ENCODE data around the gene TCL1B.
"Not testable (repeated sequence)": the region's sequence is repeated elsewhere in the genome, so short reads cannot be mapped to it uniquely, and the experiment has no call there.

Gene TCL1B, protein sequence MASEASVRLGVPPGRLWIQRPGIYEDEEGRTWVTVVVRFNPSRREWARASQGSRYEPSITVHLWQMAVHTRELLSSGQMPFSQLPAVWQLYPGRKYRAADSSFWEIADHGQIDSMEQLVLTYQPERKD

DNA sequence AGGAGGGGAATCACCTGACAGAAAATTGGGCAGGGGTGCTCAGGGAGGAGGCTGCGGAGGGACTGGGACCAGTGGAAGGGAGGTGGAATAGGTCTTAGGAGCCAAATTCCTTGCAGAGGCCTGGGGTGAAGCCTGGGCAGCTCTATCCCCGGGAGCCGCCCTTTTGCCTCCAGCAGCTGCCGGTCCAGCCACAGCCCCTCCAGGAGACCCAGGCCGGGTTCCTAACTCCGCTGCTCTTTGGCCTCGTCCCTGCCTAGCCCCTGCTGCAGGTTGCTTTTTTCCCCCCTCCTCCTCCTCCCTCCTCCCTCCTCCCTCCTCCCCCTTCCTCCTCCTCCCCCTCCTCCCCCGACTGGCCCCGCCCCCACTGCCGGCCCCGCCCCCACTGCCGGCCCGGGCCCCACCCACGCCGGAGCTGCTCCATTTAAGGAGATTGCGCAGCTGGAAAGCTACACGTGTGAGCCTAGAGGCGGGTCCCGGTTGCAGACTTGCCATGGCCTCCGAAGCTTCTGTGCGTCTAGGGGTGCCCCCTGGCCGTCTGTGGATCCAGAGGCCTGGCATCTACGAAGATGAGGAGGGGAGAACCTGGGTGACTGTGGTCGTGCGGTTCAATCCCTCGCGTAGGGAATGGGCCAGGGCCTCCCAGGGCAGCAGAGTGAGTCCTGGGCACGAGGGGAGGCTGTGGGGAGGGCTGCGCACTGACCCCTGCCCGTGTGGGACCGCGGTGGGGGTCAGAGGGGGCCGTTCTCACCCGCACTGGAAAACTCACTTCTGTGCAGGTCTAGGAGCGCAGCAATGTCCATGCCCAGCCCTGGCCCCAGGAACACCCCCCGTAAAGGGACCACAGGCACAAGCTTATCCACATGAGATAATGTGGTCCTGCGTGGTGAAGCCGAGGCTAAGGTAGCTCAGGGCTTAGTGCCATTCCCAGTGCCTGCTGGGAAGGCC lies at the start of gene TCL1B:
TCL1B (plus strand) TSS at position 449 of the 945 bp plus-strand sequence; CDS start at position 491, 42 bp downstream.
- no peak for DNase-seq (ENCODE audit: low read depth, low spot score)

DNA sequence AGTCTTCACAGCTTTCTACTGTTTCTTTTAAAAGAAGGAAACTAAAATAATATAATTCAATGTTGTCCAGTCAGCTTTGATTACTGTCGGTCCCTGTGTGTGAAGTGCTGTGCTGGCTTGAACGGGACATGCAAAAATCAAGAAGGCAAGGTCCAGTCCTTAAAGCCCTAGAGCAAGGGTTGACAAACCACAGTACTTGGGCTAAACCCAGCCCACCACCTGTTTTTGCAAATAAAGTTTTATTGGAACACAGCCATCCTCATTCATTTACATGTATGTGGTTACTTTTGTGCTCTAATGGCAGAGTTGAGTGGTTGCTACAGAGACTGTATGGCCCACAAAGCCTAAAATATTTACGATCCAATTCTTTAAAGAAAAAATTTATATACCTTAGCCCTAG lies 41.2 kb upstream of the TCL1B start:
- DNase-seq (ENCODE audit: low read depth, low spot score): no peak

DNA sequence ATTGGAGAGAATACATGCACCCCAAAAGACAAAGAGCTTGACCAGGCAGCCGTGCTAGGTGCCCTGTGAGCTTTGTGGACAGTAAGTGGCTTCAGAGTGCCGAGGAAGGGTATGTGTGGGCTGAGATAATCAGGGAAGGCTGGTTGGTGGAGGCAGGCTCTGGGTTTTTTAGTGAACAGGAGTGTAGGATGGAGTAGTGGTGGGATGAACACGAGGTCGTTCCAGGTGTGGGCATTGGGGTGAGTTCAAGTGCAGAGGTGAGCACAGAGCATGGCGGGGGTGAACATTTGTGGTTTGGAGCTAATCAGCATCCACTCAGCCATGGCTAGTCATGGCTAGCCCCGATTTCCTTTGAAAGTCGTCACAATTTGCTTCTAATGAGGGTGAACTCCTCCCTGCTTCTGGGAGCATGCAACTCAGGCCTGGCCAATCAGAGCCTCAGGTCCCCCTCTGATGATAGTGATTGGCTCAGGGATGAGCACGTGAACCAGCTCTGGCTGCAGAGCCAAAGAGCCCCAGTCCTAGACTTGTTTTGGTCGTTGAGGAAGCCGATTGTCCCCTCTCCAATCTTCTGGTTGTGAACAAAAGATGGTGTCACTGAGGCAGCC lies 40.7 kb upstream of the TCL1B start:
- no peak for DNase-seq (ENCODE audit: low read depth, low spot score)

DNA sequence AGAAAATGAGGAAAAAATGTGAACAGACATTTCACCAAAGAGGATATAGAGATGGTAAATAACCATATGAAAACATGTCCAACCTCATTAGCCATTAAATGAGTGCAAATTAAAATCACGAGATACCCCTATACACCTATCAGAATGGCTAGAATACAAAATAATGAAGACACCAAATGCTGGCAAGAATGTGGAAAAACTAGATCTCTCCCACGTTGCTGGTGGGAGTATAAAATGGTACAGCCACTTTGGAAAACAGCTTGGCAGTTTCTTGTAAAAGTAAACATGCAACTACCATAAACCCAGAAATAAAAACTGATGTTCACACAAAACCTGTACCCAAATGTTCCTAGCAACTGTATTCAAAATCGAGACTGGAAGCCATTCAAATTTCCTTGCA lies 38.3 kb upstream of the TCL1B start:
- no peak for DNase-seq (ENCODE audit: low read depth, low spot score)

DNA sequence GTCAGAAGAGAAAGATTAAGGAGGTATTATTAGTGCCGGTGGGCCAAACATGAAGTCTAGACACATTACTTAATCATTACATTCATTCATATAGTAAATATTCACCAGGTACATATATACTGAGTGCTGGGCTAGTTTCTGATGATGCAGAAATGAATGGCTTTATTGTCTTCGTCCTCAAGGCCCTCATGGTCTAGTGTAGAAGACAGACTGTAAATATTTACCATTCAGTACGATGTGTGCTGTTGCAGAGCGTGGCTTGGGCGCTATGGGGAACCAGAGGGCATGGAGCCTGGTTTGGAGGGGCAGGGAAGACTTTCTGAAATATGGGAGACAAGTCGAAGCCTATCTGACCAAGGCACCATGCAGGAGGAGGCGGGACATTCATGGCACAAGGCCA lies 37.0 kb upstream of the TCL1B start:
- DNase-seq (ENCODE audit: low read depth, low spot score): no peak

DNA sequence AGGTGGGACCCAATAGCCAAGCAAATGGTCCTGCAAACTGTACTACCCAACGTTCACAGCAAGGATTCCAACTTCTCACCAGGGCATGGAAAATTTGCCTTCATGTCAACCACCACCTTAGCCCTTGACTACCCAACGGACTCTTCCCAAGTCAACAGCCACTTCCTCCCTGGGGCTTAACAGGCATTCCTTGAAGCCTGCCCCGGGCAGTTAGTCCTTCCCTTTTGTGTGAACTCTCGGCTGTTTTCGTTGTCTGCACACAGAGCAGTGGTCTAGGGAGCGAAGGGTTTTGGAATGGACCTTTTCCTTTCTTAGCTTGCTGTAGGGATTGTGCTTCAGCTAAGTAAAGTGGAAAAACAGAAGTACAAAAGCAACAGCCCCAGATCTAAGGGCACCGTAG lies 35.2 kb upstream of the TCL1B start:
- no peak for DNase-seq (ENCODE audit: low read depth, low spot score)

DNA sequence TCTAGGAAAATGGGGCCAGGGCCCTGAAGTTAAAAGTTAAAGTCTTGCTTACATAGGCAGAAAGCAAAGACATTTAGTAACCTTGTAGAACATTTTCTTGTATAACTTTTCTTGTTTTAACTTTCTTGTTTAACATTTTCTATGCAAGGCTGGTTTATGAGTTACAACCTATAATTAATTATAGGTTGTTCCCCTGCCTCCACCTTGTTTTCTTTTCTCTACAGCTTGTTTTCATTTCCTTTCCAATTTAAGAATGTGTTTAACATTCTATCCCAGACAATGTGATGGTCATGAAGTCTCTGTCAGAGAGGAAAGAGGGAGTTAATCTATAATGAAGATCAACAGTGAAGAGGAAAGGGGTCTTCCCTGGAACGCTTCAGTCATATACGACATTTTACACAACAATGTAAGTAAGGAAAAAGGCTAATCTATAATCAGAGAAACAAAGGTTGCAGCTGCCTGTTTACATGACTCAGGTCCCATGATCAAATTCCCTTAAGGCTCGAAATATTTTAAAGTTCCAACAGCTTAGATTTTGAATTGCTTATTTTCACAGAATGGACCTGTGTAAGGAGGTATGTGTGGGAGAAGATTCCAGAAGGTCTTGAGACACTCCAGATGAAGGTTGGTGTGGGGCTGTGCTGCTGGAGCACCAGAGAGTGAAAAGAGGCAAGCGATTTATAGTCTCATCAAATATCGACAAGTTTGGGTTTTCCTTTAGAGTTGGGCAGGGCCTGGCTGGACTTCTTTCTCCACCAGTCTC lies 34.2 kb upstream of the TCL1B start:
- DNase-seq (ENCODE audit: low read depth, low spot score): no peak

DNA sequence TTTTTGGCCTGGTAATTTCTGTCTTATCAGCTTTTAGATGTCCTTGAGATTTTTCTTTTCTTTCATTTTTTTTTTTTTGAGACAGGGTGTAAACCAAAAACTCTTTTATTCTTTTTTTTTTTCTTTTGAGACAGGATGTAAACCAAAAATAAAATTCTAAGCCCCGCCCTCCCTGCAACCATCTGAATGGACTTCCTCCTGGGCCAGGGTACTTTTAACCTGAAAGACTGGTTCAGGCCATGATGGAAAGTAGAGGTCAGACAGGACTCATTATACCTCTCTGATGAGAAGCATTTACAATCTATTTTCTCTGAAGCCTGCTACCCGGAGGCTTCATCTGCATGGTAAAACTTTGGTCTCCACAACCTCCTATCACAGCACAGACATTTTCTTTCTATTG lies 33.5 kb upstream of the TCL1B start:
- no peak for DNase-seq (ENCODE audit: low read depth, low spot score)

DNA sequence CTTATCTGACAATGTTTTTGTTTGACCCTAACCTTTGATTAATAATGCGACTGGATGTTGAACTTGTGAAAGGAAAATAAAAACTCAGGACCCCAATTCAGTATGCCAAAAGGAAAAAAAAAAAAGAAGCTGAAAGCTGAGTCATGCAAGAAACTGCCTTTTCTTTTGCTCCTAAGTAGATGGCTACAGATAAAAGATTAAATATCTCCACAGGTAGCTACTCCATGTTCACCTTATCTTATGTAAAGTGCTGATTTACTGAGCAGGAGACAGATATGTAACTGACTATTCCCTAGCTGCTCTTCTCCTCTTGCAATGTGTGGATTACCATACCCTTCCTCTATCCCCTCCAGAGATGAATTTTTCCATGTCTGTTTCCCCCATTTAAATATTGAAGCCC lies 30.8 kb upstream of the TCL1B start:
- DNase-seq (ENCODE audit: low read depth, low spot score): no peak

DNA sequence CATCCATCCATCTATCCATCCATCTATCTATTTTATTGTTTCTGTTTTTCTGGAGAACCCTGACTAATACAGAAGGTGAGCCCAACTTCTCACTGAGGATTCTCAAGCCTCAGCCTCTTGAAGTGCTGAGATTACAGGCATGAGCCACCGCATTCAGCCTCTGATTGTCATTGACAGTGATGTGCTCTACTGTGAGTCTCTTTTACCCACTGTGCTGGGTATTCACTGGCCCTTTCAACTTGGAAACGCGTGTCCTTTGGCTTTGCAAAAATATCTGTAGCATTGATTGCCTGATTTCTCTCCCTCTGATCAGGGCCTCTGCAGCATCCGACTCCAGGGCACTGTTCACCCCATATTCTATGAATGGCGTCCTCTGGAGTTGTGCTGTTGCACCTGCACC lies 29.6 kb upstream of the TCL1B start:
- no peak for DNase-seq (ENCODE audit: low read depth, low spot score)

DNA sequence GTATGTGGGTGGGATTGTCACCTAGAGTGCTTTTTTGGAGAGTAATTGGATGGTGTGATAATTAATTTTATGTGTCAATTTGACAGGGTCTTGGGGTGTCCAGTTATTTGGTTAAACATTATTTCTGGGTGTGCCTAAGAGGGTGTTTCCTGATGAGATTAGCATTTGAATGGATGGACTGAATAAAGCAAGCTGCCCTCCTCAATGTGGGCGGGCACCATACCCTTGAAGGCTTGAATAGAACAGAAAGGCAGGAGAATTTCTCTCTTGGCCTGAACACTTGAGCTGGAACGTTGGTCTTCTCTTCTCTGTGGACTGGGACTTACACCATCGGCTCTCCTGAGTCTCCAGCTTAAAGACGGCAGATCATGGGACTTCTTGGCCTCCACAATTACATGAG lies 28.8 kb upstream of the TCL1B start:
- no peak for DNase-seq (ENCODE audit: low read depth, low spot score)

DNA sequence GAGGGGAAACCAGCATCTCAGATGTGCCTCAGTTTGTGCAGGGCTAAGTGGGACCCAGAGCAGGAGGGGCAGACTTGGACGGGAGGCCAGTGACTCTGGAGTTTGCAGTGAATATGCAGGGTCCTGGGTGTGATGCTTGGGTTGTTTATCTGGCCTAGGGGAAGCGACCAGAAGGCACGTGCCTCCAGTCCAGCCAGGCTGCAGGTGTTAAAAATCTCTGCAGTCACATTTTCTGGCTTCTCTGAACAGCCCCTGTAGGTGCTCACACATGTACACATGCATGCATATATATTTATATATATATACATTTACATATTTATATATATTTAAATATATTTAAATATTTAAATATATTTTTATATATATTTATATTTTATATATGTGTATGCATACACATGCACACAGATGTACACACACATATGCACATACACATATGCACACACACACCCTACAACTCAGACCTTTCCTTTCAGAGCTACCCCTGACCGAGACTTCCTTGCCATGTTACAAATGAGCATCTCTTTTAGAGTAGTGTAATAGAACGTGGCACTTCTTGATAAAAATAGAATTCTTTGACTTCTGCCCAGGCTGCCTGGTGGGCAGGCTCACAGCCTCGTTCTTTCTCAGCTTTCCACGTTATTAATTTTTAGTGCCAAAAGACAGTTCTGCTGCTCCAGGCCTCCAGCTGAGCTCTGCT lies 26.8 kb upstream of the TCL1B start:
- no peak for DNase-seq (ENCODE audit: low read depth, low spot score)

DNA sequence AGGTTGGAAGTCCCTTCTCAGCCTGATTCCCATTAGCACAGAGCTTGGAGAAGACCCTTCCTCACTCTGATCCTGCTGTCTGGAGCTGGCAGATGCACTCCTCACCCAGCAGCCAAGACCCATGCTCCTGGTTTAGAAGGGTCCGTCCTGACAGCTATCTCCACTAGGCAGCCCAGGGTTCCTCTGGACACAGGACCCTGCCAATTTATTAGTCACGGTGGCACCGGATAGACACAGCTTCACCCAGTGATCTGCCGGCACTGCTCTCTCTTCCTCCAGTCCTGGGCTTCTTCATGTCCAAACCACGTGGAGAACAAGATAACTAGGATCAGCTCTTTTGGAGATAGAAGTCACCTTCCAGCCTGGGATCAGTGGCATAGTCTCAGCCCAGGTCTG lies 26.2 kb upstream of the TCL1B start:
- DNase-seq (ENCODE audit: low read depth, low spot score): no peak

DNA sequence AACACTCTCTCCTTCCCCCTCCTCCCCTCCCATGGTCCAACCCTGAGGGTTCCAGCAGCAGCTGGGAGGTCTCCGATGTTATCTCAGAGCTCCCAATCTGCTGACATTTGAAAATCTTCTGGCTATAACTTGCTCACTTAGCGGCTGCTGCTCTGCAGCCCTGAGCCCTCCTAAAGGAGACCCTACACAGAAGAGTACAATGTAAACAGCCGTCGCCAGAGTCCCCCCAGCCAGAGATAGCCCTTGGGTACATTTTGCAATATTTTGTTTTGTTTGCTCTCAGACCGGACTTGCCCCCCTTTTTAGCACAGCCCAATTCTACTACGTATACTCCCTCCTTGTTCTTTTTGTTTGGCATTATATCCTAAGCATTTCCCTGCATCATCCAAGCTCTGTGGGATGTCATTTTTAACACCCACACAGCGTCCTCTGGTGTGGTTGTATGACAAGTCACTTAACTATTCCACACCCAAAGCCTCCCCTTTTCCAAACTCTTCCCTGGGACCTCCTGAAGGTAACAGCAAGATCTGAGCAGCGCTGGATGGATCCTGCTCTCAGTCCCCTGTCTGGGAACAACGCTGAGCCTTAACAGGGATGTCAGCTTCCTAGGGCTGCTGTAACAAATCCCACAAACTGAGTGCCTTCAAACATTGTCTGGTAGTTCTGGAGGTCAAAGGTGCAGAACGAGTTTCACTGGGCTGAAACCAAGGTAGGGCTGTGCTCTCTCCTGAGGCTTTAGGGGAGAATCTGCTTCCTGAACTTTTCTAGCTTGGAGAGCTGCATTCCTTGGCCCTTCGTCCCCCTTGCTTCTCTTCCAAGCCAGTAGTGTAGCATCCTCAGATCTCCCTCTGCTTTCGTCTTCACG lies 25.3 kb upstream of the TCL1B start:
- DNase-seq (ENCODE audit: low read depth, low spot score): no peak

DNA sequence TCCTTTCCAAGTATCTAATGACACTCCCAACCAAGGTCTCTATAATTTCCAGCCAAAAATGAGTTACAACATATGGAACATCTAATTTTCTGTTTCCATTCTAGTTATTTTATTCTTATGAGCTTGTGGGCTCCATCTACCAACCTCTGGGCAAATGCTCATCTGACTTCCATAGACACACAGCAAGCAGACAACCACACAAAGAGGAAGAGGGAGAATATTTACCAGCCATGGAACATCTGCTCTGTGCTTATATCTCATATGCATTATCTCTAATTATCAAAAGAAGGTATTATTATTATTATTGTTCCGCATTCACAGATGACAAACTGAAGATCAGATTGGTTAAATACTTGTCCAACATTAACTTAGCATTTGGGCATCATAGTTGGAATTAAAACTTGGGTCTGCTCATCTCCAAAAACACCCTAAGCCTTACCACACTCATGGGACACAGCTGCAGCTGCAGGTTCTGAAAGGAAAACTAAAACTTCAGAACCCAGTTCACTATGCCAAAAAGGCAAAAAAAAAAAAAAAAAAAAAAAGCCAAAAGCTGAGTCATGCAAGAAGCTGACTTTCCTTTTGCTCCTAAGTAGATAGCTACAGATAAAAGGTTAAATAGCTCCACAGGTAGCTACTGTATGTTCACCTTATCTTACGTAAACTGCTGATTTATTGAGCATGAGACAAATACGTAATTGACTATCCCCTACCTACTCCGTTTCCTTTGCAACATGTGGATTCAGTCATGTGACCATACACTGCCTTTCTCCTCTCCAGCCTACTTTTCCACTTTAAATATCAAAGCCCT lies 23.6 kb upstream of the TCL1B start:
- DNase-seq (ENCODE audit: low read depth, low spot score): no peak

DNA sequence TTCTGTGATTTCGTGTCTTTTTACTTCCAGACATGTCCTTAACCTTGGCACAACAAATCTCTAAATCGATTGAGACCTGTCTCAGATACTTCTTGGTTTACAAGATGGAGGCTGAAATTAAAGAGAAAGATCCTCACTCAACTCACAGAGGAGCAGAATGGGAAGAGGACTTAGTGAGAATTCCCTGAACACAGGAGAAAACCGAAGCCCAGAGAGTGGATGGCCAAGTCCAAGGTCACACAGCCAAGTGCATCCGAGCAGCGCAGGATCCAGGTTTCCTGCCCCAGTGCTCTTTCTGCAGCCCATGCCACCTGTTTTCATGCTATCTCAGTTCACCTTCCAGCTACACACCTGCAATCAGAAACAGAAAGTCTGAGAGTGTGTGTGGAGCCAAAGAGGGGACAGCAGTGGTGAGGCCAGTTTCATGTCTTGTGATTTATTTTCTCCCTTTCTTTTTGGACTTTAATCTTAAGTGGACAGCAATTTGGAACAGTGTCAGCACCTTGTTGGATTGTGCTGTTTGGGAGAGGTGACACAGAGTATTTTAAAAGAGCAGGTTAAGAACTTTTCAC lies 22.9 kb upstream of the TCL1B start:
- DNase-seq (ENCODE audit: low read depth, low spot score): no peak

DNA sequence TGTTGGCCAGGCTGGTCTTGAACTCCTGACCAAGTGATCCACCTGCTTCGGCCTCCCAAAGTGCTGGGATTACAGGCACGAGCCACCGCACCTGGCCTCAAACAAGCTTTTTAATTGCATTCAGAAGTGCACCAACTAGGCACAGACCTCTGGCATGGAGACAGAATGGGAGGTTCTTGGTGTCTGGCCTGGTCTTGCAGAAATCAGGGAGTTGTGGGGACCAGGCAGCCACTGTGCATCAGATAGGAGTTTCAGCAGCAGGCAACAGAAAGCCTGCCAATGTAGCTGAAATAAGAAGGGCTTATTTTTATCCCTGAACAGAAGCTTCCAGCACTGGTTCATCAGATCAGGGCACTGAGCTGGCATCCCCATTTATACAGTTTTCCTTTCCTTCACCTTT lies 22.2 kb upstream of the TCL1B start:
- DNase-seq (ENCODE audit: low read depth, low spot score): no peak

DNA sequence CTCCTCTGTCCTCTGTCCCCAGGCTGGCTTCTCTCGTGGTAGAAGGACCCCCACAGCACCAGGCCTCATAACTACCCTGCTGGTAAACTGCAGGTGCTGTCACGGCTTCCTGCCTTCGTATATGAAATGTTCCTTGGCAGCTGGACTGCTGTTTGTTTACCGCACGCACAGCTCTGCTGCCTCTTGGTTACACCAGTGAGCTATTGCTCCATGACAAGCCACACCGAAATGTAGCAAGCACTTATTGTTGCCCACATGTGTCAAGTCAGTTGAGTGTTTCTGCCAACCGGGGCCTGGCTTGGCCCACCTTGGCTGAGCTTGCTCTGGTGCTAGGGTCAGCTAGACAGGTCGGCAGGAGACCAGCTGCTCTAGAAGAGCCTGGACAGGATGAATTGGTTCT lies 21.7 kb upstream of the TCL1B start:
- DNase-seq (ENCODE audit: low read depth, low spot score): no peak

DNA sequence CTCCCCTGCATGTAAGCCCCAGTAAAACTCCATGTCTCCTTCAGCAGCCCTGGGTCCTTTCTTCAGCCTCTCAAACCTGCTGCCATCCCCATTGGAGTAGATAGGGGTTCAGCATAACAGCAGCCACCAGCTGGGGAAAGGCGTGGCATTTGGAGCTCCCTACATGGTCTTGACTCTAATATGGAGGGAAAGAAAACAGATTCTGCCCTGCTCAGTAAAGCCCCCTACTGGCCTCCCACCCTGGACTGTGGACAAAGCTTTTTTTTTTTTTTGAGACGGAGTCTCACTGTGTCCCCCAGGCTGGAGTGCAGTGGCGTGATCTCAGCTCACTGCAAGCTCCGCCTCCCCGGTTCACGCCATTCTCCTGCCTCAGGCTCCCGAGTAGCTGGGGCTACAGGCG lies 20.7 kb upstream of the TCL1B start:
- DNase-seq (ENCODE audit: low read depth, low spot score): not testable (repeated sequence)
